ENCODE measurements around the gene PPP1R14D.

DNA sequence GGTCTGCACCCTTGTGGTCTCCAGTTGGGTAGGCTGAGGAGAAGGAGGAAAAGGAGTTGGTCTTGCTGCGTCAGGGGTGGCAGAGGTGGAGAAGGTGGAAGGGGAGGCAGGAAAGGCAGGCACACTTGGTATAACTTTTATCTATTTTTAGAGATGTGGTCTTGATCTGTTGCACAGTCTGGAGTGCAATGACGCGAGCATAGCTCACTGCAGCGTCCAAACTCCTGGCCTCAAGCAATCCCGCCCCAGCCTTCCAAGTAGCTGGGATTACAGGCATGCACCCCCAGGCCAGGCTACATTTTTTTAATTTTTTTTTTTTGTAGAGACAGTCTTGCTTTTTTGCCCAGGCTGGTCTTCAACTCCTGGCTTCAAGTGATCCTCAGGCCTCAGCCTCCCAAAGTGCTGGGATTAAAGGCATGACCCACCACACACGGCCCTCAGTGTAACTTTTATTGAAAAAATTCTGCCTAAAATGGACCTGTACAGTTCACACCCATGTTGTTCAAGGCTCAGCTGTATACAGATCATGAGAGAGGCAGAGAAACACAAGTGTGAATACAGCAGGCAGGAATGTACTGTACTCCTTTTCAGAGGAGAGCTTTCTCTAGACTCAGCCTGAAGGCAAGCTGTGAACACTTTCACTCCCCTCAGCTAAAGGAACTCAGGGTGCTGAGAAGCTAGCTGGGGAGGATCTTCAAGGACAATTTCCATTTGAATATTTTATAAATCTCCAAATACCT lies 47.7 kb upstream of the PPP1R14D start:
- TF ChIP-seq, protein P1, sequence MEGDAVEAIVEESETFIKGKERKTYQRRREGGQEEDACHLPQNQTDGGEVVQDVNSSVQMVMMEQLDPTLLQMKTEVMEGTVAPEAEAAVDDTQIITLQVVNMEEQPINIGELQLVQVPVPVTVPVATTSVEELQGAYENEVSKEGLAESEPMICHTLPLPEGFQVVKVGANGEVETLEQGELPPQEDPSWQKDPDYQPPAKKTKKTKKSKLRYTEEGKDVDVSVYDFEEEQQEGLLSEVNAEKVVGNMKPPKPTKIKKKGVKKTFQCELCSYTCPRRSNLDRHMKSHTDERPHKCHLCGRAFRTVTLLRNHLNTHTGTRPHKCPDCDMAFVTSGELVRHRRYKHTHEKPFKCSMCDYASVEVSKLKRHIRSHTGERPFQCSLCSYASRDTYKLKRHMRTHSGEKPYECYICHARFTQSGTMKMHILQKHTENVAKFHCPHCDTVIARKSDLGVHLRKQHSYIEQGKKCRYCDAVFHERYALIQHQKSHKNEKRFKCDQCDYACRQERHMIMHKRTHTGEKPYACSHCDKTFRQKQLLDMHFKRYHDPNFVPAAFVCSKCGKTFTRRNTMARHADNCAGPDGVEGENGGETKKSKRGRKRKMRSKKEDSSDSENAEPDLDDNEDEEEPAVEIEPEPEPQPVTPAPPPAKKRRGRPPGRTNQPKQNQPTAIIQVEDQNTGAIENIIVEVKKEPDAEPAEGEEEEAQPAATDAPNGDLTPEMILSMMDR (IDR thresholded peaks at IDR 0.05; ENCODE audit: low read depth, low read length): no peak
- no peak for TF ChIP-seq POLR2A (IDR thresholded peaks at IDR 0.05; ENCODE audit: extremely low read depth, insufficient read length)
